ENCODE data around the gene AMBP.

Gene AMBP
- total RNA-seq: 0 reads per million in 4 experiments

- no peak for DNase-seq
Observed at GRCh38 chr9:114078021-114078780, at the start of gene AMBP. Gene AMBP (minus strand): TSS chr9:114078300. CDS start chr9:114078209, 91 bp downstream.

GRCh38 chr9:114126247-114127060 lies 48.4 kb upstream of the AMBP start:
- no peak for DNase-seq

DNA sequence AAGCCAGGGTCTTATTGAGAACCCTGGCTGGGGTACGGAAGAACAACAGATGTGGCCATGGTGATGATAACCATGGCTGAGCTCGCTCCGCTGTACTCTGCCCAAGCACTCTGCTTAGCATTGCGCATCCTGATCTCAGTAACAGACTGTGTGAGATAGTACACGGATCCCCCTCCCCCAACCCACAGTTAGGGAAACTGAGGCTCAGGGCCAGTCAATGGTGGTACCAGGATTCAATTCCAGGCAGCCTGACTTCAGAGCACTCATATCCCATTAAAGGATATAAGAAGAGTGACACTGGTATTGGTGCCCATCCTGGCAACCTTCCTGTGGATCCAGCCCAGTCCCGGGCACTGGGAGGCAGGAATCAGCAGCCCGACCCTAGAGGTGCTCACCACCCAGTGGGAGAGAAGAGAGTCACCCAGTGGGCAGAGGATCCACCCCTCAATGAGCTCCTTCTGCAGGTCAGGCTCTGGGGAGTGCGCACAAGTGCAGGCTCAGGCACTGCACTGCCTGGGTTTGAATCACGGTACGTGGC lies 47.4 kb upstream of the AMBP start:
- DNase-seq: no peak

DNA sequence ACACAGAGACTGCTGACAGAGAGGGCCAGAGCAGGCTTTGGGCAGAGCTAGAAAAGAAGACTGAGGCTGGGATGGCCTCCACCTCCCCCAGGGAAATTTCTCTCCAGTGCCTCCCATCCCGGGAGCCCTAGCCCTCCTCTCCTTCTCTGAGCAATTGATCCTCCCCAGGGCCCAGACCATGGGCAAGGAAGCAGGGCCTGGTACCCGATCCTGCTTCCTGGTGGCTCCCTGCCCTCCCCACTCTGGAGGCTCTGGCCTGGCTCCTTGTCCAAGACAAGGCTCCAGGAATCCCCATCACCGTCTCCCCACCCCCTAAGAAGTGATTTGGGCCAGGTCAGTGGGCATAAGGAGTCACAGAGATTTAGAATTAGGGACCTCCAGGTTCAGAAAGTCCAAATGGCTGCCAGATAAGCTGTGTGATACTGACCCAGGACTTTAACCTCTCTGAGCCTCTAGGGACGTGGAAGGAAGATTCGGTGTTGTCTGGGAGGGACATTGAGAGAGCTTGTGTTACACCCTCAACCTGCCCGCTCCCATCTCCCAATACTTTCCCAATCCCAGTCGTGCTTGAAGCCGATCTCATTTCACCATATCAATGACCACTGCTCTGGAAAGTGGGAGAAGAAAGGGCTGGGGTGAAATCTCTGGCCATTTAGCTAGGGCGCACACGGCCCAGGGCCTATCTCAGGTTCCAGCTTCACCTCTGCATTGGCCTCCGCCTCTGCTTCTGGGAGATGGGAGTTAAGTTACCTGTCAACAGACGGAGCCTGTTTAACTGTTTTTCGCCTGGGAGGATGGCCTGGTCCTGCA lies 46.8 kb upstream of the AMBP start:
- DNase-seq: no peak

GRCh38 chr9:114124138-114124537 lies 46.0 kb upstream of the AMBP start:
- DNase-seq: no peak

GRCh38 chr9:114123031-114123977 lies 45.2 kb upstream of the AMBP start:
- no peak for DNase-seq

- no peak for DNase-seq
Observed at GRCh38 chr9:114122136-114123027, 44.3 kb upstream of the AMBP start.

- no peak for DNase-seq
Observed at GRCh38 chr9:114121227-114122135, 43.4 kb upstream of the AMBP start.

DNA sequence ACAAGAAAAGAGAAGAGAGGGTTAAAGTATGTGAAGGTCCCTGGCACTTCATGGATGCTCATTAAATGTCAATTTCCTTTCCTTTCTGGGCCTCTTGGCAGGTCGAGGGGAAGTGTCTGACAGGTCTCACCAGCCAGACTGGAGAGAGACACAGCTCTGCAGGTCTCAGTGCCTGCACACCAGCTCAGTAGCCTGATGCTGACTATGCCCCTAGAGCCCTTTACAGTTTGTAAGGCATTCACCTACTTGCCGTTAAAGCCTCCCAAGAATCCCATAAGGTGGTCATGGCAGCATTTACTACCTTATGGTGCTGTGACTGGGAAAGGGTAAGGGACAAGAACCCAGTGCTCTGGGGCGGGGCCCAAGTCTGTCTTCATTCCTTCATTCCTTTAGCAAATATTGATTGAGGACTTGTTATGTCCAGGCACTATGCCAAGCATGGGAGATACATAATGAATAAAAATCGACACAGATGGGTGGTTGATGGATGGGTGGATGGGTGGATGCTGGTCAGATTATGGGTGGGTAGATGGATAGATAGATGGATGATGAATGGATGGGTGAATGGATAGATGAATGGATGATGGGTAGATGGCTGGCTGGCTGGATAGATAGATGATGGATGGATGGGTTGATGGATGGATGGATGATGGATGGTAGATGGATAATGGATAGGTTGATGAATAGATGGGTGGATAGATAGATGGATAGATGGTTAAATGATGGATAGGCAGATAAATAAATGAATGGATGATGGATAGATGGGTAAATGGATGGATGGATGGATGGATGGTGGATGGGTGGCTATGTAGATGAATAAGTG lies 42.3 kb upstream of the AMBP start:
- no peak for DNase-seq

DNA sequence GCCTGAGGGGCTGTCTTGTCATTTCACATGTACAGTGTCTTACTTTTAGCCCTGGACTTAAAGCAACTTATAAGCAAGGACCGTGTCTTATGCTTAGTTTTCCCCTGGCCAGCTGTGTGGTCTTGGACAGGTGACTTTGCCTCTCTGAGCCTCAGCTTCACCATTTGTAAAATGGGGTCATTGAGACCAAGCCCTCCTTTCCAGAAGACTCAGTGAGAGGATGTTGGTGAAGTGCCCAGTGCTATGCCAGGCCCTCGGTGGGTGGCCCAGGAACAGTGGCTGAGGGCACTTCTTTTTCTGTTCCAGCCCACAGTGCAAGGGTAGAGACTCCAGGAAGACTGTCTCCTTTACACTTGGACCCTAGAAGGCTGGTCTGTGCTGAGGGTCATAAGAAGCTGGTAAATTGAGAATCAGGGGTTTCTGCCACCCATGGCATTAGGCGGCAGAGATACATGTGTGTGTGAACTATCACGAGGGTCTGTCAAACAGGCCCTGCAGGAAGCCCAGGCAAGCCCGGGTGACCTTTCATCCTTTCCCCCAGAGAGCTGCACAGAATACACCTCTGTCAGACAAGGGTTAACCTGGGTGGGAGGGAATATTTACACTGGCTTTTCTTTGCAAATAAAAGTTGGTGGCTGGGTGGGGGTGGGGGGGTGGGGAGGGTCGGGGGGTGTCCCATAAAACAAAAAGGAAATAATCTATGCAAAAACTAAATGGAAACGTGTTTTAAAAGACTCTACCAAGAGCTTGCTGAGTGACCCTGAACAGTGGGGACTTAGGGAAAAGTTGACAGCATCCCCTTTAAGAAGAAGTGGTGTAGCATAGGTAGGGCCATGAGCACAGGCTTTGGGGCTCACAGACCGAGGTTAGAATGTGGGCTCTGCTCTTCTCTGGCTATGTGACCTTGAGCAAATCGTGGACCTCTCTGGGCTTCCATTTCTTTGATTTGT lies 41.4 kb upstream of the AMBP start:
- no peak for DNase-seq

GRCh38 chr9:114117996-114118830 lies 40.1 kb upstream of the AMBP start:
- DNase-seq: no peak

DNA sequence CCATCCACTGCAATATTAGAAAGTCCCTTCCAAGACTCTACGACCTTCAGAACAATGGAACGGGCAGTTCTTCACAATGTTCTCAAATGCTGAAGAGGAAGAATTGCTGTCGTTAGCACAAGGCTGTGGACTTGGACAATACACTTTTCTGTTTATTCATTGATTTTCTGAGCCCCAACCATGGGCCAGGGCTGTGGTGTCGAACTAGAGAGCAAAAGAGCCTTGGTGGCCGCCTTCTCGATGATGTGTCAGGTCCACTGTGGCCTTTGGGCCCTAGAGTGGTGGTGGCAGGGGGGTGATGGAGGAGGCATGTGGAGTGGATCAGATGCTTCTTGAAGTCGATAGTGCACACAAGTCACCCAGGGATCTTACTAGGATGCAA lies 39.5 kb upstream of the AMBP start:
- DNase-seq: no peak

- DNase-seq: no peak
Observed at GRCh38 chr9:114116126-114116747, 38.1 kb upstream of the AMBP start.

- no peak for DNase-seq
Observed at GRCh38 chr9:114115654-114116125, 37.6 kb upstream of the AMBP start.

DNA sequence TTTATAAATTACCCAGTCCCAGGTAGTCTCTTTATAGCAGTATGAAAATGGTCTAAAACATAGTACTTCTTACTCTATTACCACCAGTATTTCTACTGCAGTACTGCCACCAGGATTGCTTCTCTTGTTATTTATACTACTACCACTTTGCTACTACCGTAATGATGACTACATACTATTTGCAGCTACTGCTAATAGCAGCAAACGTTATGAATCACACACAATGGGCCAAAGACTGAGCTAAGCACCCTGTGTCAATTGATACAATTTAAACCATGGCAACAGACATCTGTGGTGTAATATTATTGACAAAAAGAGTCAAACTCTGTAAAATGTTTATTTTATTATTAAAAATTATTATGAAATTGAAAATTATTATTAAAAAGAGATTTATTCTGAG lies 36.3 kb upstream of the AMBP start:
- no peak for DNase-seq

Measured in effector CD8-positive, alpha-beta T cell (primary cell).